Measurements from ENCODE around the gene RNF215.

Gene RNF215

DNA sequence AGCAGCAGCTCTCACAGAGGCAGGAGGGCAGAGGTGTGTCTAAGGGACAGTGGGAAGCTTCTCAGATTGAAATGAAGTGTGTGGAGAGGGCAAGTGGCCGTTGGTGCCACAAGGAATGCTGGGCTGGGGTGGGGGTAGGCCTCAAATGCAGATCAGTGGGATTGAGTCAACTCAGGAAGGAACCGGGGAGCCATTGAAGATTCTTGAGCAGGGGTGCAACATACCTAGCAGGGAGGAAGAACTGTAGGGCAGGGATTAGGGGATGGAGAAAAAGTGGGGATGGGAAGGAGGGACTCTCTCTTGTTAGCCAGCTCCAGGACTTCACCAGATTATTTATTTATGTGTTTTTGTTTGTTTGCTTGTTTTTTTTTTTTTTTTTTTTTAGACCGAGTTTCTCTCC, 6.7 kb upstream of the RNF215 start:
- no peak for DNase-seq

DNA sequence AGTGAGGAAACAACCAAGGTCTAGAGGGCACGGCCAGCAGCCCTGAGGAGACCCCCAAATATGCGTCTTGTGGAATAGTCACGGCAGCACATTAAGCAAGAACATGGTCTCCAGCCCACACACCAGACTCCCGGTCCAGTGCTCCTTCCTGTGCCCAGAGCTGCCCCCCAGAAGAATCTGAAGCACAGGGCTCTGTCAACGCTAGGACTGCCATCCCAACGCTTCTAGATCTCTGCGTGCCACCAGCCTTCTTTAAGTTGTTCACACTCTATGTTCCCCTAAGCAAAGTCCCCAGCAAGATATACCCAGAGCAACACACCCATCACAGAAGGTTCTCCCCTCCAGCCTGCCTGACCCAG, 6.1 kb upstream of the RNF215 start:
- no peak for DNase-seq

DNA sequence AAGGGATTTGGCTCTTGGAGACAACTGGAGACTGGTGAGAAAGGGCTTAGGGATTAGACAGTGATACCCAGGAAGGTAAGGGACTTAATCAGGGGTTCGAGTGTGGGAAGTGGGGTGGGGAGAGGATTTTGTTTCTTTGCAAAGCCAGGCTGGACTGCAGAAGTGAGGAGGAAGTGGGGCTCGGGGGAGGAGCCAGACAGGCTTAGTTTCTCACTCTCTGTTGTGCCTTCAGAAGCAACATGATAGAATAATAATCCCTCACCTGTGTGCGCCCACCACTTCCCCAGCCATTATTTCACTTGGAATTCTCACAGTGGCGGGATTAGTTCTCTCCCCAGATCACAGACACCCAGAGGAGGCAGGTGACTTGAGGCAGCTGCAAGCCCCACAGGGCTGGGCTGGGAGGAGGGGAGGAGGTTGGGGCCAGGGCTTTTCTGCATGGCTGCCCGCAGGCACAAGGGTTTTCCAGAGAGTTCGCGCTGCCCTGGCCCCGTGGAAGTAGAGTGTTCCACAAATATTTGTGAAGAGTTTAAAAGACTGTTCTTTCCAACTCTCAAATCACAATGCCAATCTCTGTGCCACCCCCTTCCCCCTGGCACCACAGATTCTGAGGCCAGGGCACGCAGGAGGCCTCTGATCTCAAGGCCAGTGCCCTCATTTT, 5.6 kb upstream of the RNF215 start:
- DNase-seq = peak; percentile 43

DNA sequence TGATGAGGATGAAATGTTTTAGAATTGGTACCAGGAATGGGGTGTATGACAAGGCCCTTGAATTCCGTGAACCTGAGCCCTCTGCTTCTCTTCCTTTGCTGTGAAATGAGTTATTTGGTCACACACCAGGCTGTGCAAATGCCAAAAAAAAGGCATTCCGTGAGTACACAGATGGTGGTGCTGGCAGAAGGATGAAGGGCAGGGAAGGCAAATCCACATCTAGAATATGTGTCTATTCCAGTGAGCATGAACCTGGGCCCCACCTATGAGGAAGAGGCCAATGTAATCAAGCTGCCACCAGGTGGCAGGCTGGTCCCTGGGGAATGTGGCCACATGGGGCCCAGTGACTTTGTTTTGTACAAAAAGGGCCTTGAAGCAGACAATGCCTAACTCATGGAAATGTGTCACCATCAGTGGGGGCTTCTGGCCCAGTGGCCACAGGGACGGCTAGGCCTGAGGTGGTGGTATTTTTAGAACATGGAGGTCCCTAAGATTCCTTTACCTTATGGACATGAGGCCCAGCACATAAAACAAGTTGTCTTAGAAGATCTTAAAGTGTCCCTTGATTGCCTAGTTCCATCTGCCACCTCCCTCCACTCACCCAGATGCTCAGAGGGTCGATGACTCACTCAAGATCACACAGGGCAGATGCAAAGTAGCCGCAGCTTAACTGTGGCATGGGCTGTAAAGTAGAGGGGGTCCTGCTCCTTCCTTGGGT, 3.9 kb upstream of the RNF215 start:
- peak; percentile 77 for DNase-seq

DNA sequence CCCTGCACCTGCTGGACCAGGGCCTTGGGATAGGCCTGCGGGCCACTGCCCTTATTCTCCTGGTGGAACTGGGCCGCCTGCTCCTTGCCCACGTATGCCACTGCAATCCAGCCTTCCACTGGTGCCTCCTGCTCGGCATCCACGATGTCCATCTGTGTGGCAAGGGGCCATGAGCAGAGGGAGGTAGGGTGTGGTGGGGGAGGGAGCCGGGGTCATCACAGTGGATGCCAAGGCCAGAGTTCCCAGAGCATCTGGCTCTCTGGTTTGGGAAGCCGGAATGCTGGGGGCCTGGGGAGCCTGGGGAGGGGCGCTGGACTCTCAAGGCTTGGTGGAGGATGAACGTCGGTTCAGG, 627 bp downstream of the RNF215 start:
- DNase-seq = no peak

DNA sequence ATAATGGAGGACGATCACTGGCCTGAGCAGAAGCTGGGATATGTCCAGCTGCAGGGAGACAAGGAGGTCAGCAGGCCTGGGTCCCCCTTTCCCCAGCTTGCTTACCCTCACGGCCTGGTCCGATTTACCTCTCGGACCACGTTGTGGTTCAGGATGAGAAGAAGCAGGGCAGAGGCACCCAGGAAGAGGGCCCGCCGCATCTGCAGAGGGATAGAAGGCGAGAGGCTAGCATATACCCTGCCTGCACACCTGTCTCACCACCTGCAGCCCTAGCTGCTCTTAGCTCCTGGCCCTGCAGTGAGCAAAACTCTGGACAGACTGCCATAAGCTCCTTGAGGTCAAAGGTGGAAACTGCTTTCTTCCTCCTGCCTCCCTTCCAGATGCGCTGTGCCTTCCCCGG, 1.3 kb downstream of the RNF215 start:
- DNase-seq = no peak

DNA sequence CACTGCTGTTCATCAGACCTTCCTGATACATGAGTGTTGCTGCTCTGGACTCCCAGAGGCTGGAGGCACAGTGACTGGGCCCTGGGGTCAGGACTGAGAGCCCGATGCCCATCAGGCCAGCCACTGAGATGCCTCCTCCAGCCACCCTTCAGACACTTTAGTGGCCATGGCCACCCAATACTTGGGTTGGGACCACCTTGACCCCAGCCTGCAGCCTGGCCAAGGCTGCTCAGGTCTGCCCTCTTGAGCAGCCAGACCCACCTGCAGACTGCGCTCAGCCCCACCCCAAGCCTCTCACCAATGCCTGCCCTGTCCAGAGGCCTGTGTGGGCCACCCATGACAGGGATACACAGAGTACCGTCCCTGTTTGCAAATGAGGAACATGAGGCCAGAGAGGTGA, 4.2 kb downstream of the RNF215 start:
- no peak for DNase-seq

DNA sequence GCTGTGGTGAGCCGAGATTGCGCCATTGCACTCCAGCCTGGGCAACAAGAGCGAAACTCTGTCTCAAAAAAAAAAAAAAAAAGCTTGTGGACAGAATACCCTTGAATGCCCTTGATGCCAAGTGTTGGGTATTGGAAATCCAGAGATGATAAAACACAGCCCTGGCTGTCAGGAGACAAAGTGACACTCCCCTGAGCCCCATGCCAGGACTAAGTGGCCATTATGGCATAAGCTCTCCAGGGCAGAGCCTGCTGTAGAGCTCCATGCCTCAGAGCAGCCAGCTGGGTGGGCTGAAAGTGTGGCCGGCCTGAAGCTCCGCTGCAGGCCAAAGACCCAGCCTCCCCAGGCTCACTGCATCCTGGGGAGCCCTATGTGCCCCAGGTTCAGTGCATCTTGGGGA, 4.9 kb downstream of the RNF215 start:
- DNase-seq = no peak

DNA sequence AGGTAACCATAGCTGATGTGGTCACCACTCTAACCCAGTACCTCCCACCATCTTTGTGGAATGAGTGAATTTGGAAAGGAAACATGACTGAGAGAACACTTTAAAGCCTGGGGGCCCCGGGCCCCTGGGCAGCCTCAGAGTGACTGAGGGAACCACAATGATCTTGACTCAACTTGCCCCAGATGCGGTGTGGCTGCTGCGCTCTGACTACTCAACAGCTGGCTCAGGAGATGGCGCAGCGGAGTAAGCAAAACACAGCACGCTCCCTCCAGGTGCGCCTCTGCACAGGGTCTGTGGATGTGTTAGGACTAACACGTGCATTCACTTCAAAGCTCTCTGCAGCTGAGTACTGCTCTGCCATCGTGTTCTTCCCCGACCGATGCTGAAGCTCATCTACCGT, 5.9 kb downstream of the RNF215 start:
- no peak for DNase-seq

DNA sequence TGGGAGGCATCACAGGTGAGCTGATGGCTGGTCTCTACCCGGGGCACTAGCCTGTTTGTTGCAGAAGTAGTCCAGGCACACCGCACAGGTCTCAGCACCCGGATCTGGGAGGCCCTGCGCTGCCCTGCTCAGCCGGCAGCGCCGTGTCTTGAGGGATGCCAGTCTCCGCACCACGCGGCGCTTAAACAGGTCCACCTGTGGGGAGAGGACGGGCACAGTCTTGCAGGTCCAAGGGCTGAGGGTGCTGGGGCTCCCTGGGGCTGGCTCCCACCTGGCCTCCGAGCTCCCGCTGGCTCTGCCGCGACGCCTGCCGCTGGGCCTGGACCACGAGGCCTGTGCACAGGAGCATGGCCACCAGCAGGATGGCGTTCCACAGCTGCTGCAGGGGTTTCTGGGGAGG, 7.2 kb downstream of the RNF215 start:
- DNase-seq = no peak

DNA sequence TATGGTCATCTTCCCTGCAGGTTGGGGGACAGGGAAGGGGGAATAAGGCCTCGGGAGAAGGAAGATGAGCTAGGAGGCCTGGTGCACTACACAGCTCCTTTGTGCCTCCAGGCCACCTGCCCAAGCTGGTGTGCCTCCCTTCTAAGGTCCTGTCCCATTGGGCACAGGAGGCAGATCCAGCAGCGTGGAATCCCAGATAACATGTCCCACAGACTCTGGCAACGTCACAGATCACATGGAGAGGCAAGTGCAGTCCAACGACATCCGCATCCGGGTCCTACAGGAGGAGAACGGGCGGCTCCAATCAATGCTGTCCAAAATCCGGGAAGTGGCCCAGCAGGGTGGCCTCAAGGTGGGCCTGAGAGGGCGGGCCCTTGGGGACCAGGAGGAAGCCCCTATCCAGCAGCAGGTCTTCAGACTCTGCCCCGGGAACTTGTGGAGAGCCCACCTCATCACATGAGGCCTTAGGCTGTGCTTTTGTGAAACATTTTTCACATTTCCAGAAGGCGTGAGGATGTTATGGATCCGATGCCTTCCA, 11.8 kb downstream of the RNF215 start:
- no peak for DNase-seq

DNA sequence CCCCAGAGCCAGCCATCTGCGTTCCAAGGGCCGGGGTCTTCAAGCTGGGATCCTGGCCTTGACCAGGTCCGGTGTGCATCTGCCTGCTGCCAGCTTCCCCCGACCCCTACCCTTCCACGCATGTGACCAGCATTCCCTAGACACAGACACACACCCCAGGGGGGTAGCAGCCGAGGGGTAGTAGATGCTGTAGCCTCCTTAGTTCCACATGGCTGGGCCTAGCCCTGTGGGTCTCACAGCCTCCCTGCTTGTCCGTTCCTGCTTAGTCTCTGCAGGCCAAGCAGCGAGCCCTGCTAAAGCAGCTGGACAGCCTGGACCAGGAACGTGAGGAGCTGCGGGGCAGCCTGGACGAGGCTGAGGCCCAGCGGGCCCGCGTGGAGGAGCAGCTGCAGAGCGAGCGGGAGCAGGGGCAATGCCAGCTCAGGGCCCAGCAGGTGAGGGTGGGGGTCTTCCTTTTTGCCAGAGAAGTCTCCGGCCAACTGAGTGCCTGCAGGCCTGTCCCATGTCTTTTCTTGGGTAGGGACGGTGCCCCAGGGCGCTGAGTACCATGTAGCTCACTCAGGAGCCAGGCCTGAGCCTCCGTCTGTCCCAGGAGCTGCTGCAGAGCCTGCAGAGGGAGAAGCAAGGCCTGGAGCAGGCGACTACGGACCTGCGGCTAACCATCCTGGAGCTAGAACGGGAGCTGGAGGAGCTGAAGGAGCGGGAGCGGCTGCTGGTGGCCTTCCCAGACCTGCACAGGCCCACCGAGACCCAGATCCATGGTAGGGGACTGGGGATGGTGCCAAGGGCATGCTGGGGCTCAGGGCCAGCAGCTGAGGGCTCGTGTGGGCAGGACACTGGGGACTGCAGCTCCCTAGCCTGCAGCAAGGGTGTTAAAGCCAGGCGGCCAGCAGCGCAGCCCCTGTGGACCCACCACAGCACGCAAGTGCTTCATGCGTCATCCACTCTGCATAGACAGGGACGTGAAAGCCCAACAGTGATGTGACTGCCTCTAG, 13.6 kb downstream of the RNF215 start:
- DNase-seq = no peak

DNA sequence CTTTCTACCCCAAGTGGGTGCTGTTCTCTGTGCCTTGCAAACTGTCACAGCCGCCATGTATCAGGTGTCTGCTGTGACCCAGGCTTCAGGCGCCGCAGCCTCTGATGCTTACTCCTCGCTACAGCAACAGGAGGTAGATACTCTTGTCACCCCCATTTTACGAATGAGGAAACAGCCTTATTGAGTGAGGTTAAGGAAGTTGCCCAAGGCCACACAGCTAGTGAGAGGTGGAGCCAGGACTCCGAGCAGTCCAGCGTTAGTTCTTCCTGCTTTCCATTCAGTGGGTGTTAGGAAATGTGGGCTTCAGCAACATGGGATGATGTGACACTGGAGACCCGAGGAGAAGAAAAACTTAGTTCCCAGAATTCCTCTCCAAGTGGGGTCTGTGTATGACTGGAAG, 14.3 kb downstream of the RNF215 start:
- DNase-seq = no peak

DNA sequence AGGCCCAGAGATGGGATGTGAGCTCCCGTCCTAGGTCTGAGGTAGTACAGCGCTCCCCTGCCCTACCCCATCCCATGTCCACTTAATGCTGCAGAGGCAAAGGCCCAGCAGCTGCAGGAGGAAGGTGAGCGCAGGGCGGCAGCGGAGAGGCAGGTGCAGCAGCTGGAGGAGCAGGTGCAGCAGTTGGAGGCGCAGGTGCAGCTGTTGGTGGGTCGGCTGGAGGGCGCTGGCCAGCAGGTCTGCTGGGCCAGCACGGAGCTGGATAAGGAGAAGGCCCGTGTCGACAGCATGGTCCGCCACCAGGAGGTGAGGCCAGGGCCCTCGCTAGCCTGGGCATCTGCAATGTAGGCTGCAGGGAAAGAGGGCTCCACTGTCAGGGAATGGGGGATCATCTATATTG, 15.2 kb downstream of the RNF215 start:
- DNase-seq = peak; percentile 78

DNA sequence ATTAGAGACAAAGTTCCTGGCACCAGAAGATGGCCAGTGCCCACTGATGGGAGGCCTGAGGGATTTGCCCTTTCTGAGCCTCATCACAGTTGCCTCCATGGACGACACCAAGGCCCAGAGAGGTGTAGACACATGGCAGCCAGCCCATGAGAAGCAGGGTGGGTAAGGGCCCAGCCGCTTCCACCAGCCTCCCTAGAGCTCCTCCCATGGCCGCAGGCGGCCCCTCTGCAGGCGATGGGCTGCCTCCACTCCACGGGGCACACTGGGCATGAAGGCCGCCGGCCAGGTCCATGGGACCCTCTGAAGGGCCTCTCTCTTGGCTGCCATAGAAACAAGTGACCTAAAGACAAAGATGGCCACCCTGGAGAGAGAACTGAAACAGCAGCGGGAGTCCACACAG, 15.9 kb downstream of the RNF215 start:
- DNase-seq = no peak

DNA sequence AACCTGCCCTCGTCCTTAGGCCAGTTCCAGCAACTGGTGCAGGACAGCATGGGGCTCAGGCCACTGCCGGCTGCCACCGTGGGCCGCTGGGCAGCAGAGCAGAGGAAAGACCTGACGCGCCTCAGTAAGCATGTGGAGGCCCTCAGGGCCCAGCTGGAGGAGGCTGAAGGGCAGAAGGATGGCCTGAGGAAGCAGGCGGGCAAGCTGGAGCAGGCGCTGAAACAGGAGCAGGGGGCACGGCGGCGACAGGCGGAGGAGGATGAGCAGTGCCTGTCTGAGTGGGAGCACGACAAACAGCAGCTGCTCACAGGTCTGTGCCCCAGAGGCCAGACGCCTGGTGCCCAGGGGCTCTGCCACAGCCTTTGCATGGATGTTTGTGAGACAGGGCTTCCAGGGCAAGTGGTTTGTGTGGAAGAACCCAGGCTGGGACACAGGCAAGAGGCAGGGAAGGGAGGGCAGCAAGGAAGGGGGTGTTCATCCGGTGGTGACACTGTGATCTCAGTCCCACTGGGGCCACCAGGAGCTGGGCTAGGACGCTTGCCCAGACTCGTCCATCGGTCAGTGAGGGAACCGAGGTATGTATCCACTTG, 16.5 kb downstream of the RNF215 start:
- peak; percentile 8 for DNase-seq

DNA sequence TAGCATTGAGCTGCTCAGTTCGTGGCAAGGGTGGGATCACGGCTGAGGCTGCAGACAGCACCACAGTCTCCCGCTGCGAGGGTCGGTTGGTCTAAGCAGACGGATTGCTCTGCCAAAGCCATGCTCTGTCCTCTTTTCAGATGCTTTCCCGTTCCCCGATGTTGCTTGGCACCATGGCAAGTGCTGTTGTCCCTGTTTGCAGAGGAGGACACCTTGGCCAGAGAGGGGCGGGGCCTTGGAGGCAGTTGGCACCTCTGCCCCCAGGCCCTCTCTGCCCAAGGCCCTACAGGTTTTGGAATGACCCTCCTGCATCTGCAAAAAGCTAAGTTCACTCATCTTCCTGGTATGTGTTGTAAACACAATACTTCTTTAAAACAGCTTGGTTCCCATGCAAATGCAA, 18.8 kb downstream of the RNF215 start:
- no peak for DNase-seq

DNA sequence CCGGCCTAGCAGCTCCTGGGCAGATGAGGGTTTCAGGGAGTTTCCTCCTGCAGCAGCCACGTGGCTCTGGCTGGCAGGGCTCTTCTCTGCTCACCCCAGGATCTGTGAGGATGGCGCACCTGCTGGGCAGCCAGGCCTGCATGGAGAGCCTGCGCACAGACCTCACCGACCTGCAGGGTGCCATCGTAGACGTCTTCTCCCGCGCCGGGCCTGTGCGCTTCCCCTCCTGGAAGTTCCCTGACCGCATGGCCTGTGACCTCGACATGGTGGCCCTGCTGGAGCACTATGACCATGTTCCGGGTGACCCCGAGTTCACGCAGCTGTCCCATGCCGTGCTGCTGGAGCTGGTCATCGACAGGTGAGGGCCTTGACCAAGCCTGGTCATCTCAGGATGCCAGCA, 21.3 kb downstream of the RNF215 start:
- no peak for DNase-seq

DNA sequence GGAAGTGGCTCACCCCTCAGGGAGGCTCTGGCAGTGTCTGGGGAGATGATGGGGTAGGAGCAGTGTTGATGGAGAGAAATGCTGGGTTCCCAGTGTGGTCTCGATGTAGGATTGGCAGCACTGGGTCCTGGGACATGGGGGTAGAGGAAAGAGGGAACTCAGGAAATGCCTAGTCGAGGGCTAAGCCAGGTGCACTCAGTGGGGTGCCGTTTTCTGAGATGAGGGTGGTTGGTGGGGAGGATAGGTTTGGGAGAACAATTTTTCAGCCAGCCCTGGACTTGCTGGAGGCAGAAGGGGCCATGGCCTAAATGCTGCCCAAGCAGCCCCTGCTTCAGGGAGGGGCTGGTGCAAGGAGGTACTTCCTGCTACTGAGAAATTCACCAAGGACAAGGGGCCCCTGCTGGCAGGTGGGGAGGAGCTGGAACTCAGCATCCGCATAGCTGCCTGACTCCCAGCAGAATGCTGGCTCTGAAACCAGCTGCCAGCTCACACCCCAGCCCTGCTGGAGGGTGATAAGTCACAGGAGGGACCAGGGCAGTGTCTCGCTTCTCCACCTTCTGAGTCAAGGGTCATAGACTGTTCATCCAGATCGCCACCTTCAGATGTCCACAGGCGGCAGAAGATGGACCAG, 24.4 kb downstream of the RNF215 start:
- DNase-seq = peak; percentile 5

DNA sequence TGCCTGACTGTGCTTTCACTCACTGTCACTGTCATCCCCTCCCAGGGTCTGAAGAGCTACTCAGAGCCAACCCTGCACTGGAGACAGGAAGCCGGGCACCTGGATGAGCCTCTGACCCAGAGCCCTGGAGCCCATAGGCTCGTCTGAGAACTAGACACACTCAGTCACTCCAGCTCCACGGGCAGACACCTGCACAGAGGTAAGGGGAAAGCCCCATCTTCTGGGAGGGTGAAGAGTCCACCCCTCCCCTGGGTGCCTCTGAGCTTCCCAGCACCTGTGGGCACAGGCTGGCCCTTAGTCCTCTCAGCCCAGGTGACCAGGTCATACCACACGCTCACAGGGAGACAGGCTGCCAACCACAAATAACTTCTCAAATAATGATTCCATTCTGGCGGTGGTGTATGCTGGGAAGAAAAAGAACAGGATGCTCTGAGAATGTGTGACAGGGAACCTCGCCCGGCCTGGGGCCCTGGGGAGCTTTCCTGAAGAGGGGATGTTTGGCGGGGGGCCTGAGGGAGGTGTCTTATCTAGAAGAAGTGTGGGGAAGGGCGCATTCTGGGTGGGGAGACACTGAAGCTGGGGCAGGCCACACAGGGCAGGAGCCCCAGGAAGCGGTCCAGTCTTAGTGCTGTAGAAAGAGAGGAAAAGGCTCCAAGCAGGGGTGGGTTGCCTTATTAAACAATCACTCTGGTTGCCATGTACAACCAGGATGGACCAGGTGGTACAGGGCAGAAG, 25.1 kb downstream of the RNF215 start:
- peak; percentile 67 for DNase-seq

DNA sequence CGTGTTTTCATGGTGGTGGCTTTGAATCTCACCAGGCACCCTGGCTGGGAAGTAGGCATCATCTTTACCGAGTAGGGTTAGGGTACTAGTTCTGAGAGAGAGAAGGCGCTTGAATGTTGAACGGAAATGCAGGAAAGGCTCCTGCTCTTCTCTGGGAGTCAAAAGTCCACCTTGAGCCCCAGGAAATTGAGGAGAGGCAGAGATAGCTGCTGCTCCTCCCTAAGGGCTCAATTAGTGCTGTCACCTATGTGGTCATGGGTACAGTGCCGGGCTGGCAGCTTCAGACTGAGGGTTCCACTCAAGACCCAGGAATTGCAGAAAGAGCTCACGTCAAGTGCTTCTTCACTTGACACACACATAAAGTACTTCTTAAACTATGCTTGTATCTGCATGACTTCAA, 28.7 kb downstream of the RNF215 start:
- DNase-seq = no peak

DNA sequence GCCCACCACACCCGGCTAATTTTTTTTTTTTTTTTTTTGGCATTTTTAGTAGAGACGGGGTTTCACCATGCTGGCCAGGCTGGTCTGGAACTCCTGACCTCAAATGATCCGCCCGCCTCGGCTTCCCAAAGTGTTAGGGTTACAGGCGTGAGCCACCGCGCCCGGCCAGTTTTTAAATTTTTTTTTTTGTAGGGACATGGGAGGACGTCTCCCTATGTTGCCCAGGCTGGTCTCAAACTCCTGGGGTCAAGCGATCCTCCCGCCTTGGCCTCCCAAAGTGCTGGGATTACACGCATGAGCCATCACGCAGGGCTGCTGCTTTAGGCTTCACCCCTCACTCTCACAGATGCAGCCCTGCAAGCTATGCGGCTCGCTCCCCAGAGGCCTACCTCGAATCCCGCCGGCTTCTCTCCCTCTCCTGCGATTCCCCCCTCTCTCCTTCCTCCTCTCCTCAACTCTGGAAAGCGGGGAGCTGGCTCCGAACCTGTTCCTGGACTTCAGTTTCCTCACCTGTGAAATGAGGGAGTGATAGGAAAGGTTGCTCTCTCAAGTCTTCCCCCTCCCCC, 29.5 kb downstream of the RNF215 start:
- no peak for DNase-seq
